ENCODE results near the gene GFER.

GRCh38 chr16:2034696-2035430, 50.9 kb downstream of the GFER start:
- no peak for TF ChIP-seq CTCF (IDR thresholded peaks at IDR 0.05)
- no peak for TF ChIP-seq POLR2A (IDR thresholded peaks at IDR 0.05)

Data from testis (tissue), 2 donors.